NCI-H446 (cell line): ENCODE results near the gene MTF2.
A peak's percentile ranks its signal among the peaks of the same experiment; 100 is the strongest.
"Not testable (repeated sequence)": the region's sequence is repeated elsewhere in the genome, so short reads cannot be mapped to it uniquely, and the experiment has no call there.

Experiments
- DNase-seq, 2 experiments: peaks; one replicate each; lab custom pipeline; 2025; lab: John Stamatoyannopoulos, UW

The MTF2 gene

GRCh38 chr1:93142161-93142560 is 63.1 kb downstream of the MTF2 start:
- DNase-seq, result no peak

- DNase-seq, result no peak
Measured at GRCh38 chr1:93143136-93143535, 64.1 kb downstream of the MTF2 start.

GRCh38 chr1:93143769-93144168 is 64.7 kb downstream of the MTF2 start:
- no peak for DNase-seq

- DNase-seq, result no peak
Measured at GRCh38 chr1:93148001-93148400, 68.9 kb downstream of the MTF2 start.

GRCh38 chr1:93150729-93151128 is 71.6 kb downstream of the MTF2 start:
- no peak for DNase-seq

GRCh38 chr1:93151474-93151873 is 72.4 kb downstream of the MTF2 start:
- no peak for DNase-seq

GRCh38 chr1:93152835-93153234 is 73.8 kb downstream of the MTF2 start:
- no peak for DNase-seq

- no peak for DNase-seq
Measured at GRCh38 chr1:93154898-93155297, 75.8 kb downstream of the MTF2 start.

GRCh38 chr1:93155335-93155734 is 76.3 kb downstream of the MTF2 start:
- DNase-seq, result no peak

GRCh38 chr1:93159337-93159736 is 80.3 kb downstream of the MTF2 start:
- DNase-seq, result no peak

- DNase-seq, result not testable (repeated sequence)
Measured at GRCh38 chr1:93163314-93163713, 84.2 kb downstream of the MTF2 start.

GRCh38 chr1:93164816-93165215 is 85.7 kb downstream of the MTF2 start:
- peak in 1 of 2 experiments; percentile 9 for DNase-seq

- not testable (repeated sequence) for DNase-seq
Measured at GRCh38 chr1:93165895-93166294, 86.8 kb downstream of the MTF2 start.

GRCh38 chr1:93167006-93167405 is 87.9 kb downstream of the MTF2 start:
- no peak for DNase-seq

- not testable (repeated sequence) for DNase-seq
Measured at GRCh38 chr1:93170141-93170678, 91.1 kb downstream of the MTF2 start.

- DNase-seq, result no peak
Measured at GRCh38 chr1:93171549-93172034, 92.5 kb downstream of the MTF2 start.

- DNase-seq, result no peak
Measured at GRCh38 chr1:93172778-93173177, 93.7 kb downstream of the MTF2 start.

GRCh38 chr1:93174638-93175037 is 95.6 kb downstream of the MTF2 start:
- DNase-seq, result not testable (repeated sequence)

- peak in 1 of 2 experiments; percentile 30 for DNase-seq
Measured at GRCh38 chr1:93177991-93178390, 98.9 kb downstream of the MTF2 start.

- no peak for DNase-seq
Measured at GRCh38 chr1:93178418-93178817, 99.3 kb downstream of the MTF2 start.

GRCh38 chr1:93179886-93180722 is 101.0 kb downstream of the MTF2 start, which contains the start of gene TMED5:
TSS of gene TMED5 (minus strand) at chr1:93180413. CDS start at chr1:93180242, 171 bp downstream.
- peak; percentile 98 to 99 for DNase-seq

GRCh38 chr1:93180723-93181613 is 101.9 kb downstream of the MTF2 start, which contains the start of gene CCDC18:
TSS of gene CCDC18 (plus strand) at chr1:93180724. CDS start at chr1:93183362, 2,638 bp downstream.
- DNase-seq, result peak; percentile 50 to 67
